PC-3 (cell line): ENCODE measurements around the gene WDR6. TPM values are rescaled to one million over a fixed set of nuclear protein-coding genes. Genes with fewer than 3 reads are reported as not detected.
A peak's percentile ranks its signal among the peaks of the same experiment; 100 is the strongest.

Source experiments
- microRNA-seq: library from miRNA; unstranded; fragments of <30 nt; microRNA quantifications from one replicate; pipeline ENCODE4 v1.1.0, GENCODE V29; 2020; ENCODE audit not compliant: unreplicated experiment
- total RNA-seq: library from RNA; depleted of rRNA; stranded (reverse); fragments of >200 nt; gene quantifications from 2 replicates; pipeline ENCODE4 v1.2.3, GENCODE V29; 2014; rRNA removed

WDR6 gene
- total RNA-seq, 1 experiment from 2014 or later: 92.7 TPM

Small RNA genes lying within 50 kb of the gene (microRNA-seq; reads per million reads assigned to microRNA genes)
- gene MIR191: 19,260 reads per million, percentile 98 among the genes with 10 or more reads in this experiment
- gene MIR425: 6,281 reads per million, percentile 94 among the genes with 10 or more reads in this experiment

Other genes with a start within 250 kb of the WDR6 start
- gene PRKAR2A, start 159.5 kb upstream of the WDR6 start, total RNA-seq: 68.1 and 117 TPM in 2 replicates
- gene SLC25A20, start 108.5 kb upstream of the WDR6 start, total RNA-seq: 17.7 and 19.0 TPM in 2 replicates
- gene ARIH2, start 88.5 kb upstream of the WDR6 start, total RNA-seq: 136 and 156 TPM in 2 replicates
- gene P4HTM, start 17.1 kb upstream of the WDR6 start, total RNA-seq: 44.5 and 50.1 TPM in 2 replicates
- 37.2 and 43.3 TPM in 2 replicates for gene DALRD3, start 11.2 kb downstream of the WDR6 start, total RNA-seq
- 191 and 211 TPM in 2 replicates for gene NDUFAF3, start 14.7 kb downstream of the WDR6 start, total RNA-seq
- 532 and 576 TPM in 2 replicates for gene IMPDH2, start 22.0 kb downstream of the WDR6 start, total RNA-seq
- 90.2 and 124 TPM in 2 replicates for gene QRICH1, start 86.7 kb downstream of the WDR6 start, total RNA-seq
- gene QARS1, start 97.4 kb downstream of the WDR6 start, total RNA-seq: 310 and 316 TPM in 2 replicates
- 84.4 and 86.7 TPM in 2 replicates for gene USP19, start 113.4 kb downstream of the WDR6 start, total RNA-seq
- gene LAMB2, start 125.7 kb downstream of the WDR6 start, total RNA-seq: 240 and 365 TPM in 2 replicates
- gene CCDC71, start 158.9 kb downstream of the WDR6 start, total RNA-seq: 19.4 and 27.7 TPM in 2 replicates
- gene KLHDC8B, start 164.2 kb downstream of the WDR6 start, total RNA-seq: 24.3 and 34.4 TPM in 2 replicates